BE2C (cell line): ENCODE data around the gene CFAP65.

Source experiments
- DNase-seq: peaks from one replicate; pipeline ENCODE4 v3.0.0-alpha.2; 2020
- H3K27me3 ChIP-seq: fragments of 250-450 bp; sonication (Bioruptor Pico); 2 replicates; pipeline ENCODE4 v1.5.1; 2020; ENCODE audit warnings: mild to moderate bottlenecking
- H3K36me3 ChIP-seq: fragments of 250-450 bp; sonication (Bioruptor Pico); 2 replicates; pipeline ENCODE4 v1.5.1; 2020; ENCODE audit warnings: mild to moderate bottlenecking
- H3K4me1 ChIP-seq: fragments of 250-450 bp; sonication (Bioruptor Pico); 2 replicates; pipeline ENCODE4 v1.5.1; 2020
- H3K4me3 ChIP-seq: 2 replicates; pipeline ENCODE4 v1.5.1; 2011; ENCODE audit warnings: low read depth, low read length
- H3K9me3 ChIP-seq: fragments of 250-450 bp; sonication (Bioruptor Pico); 2 replicates; pipeline ENCODE4 v1.5.1; 2020
- CTCF ChIP-seq: IDR thresholded peaks from 2 replicates; pipeline ENCODE4 v1.5.1; 2012; ENCODE audit warnings: mild to moderate bottlenecking, low read depth, low read length

The CFAP65 gene

GRCh38 chr2:219019436-219019835 is 21.9 kb downstream of the CFAP65 start:
- Histone ChIP-seq H3K9me3 (no peaks in the 10 kb centered on the region), H3K36me3 (no peaks in the 10 kb centered on the region), H3K27me3 (no peaks in the 10 kb centered on the region), H3K4me3 (no peak overlapping the region), H3K4me1 (no peaks in the 10 kb centered on the region)
- no peak for TF ChIP-seq CTCF
- no peak for DNase-seq

- no peak for TF ChIP-seq CTCF
- H3K4me3 ChIP-seq: no peak overlapping the region
- H3K4me1 ChIP-seq: no peaks in the 10 kb centered on the region
- H3K27me3 ChIP-seq: no peaks in the 10 kb centered on the region
- no peaks in the 10 kb centered on the region for H3K9me3 ChIP-seq
- no peak for DNase-seq
- no peaks in the 10 kb centered on the region for H3K36me3 ChIP-seq
Observed at GRCh38 chr2:219018726-219019125, 22.6 kb downstream of the CFAP65 start.

GRCh38 chr2:219018286-219018685 is 23.0 kb downstream of the CFAP65 start:
- no peak for DNase-seq
- Histone ChIP-seq H3K27me3 (no peaks in the 10 kb centered on the region), H3K4me3 (no peak overlapping the region), H3K36me3 (no peaks in the 10 kb centered on the region), H3K9me3 (no peaks in the 10 kb centered on the region), H3K4me1 (no peaks in the 10 kb centered on the region)
- TF ChIP-seq CTCF: no peak

DNA sequence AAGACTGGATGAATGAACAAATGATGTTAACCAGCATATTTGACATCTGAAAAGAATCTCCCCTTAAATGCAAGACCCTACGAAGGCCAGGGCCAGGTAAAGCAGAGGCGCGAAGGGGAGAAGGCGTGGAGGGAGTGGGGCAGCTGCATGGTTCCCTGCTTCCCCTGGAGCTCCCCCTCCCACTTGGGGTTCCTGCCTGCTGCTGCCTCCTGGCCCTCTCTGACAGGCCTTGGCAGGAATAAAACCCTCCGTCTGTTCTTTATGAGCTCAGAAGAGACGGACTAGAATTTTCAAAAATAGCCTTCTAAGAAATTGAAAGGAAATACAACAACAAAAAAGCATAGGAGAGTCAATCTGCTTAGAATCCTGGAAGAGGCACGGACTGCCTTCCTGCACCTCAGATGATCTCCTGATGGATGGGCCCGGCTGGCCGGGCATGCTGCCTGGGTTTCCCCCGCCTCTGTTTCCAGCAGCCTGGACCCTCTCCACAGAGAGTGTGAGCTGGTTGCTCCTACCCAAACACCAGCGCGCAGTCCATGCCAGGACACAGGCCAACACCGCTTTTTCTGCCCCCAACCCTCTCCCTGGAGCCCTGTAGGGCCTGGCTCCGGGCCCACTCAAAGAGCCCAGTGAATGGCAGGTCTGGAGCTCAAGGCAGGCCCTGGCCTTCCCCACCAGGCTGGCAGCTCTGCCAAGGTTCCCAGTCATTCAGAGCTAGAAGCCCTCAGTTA is 23.9 kb downstream of the CFAP65 start:
- H3K9me3 ChIP-seq: no peaks in the 10 kb centered on the region
- H3K4me1 ChIP-seq: no peaks in the 10 kb centered on the region
- DNase-seq: no peak
- H3K36me3 ChIP-seq: no peaks in the 10 kb centered on the region
- H3K4me3 ChIP-seq: no peak overlapping the region
- no peaks in the 10 kb centered on the region for H3K27me3 ChIP-seq
- no peak for TF ChIP-seq CTCF

DNA sequence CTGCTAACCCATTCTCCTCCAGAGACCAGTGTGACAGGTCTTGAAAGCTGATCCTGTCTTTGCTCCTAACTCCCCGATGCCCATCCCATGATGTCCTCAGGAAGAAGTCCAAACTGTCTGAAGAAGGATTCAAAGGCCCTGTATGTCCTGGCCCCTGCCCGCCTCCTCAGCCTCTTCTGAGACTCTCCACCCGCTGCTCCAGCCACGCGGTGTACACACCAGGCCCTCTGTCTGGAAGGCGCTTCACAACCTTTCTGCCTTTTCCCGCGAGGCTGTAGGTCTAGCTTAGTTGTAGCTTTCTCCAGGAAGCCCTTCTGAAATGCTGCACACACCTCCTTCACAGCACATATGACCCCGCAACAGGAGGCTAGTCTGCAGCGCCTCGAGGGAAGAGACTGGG is 24.6 kb downstream of the CFAP65 start:
- no peaks in the 10 kb centered on the region for H3K4me1 ChIP-seq

More for the DNA sequence above, 24.6 kb downstream of the CFAP65 start:
- Histone ChIP-seq H3K27me3 (no peaks in the 10 kb centered on the region), H3K36me3 (no peaks in the 10 kb centered on the region), H3K4me3 (no peak overlapping the region), H3K9me3 (no peaks in the 10 kb centered on the region)
- TF ChIP-seq CTCF: no peak
- DNase-seq: no peak
